K562 (cell line): ENCODE data around the gene API5. TPM values are rescaled to one million over a fixed set of nuclear protein-coding genes. Genes with fewer than 3 reads are reported as not detected.

Experiments used
- ARID3A ChIP-seq: IDR thresholded peaks from 2 replicates; pipeline ENCODE4 v1.6.1; 2012; ENCODE audit warnings: low read depth, low read length, improper control_type of control experiment, borderline replicate concordance
- ARID3B ChIP-seq: fragments of 250-450 bp; sonication (Bioruptor Pico); IDR thresholded peaks from 2 replicates; pipeline ENCODE4 v1.4.0; 2020; ENCODE audit warnings: borderline replicate concordance
- CREB5 ChIP-seq: fragments of 250-450 bp; sonication (Bioruptor Pico); IDR thresholded peaks from 2 replicates; pipeline ENCODE4 v1.5.0; 2020; ENCODE audit warnings: mild to moderate bottlenecking
- HNRNPL ChIP-seq: fragments of 200-400 bp; formaldehyde crosslinking; IDR thresholded peaks from 2 replicates; pipeline ENCODE4 v1.6.1; 2017; ENCODE audit warnings: low read depth, mild to moderate bottlenecking, low read length
- MAFG ChIP-seq: fragments of 450-650 bp; conservative IDR thresholded peaks from 2 replicates; pipeline ENCODE4 v1.6.1; 2016; ENCODE audit warnings: missing genetic modification characterization, missing compliant biosample characterization
- POLR2G ChIP-seq: fragments of 200-400 bp; formaldehyde crosslinking; IDR thresholded peaks from 2 replicates; pipeline ENCODE4 v1.6.1; 2017; ENCODE audit warnings: low read depth, mild to moderate bottlenecking, antibody characterized with exemption, low read length, moderate library complexity
- SMAD3 ChIP-seq: fragments of 450-650 bp; formaldehyde crosslinking; conservative IDR thresholded peaks from 2 replicates; pipeline ENCODE4 v1.4.0; 2020; ENCODE audit warnings: mild to moderate bottlenecking
- STAT5A ChIP-seq: IDR thresholded peaks from 2 replicates; pipeline ENCODE4 v1.6.1; 2012; ENCODE audit warnings: low read length, inconsistent platforms, borderline replicate concordance
- TEAD4 ChIP-seq, 2 experiments: sonication (generic) in 1 of 2; formaldehyde crosslinking in 1 of 2; IDR thresholded peaks; 2 replicates each; pipeline versions ENCODE4 v1.6.1 to v1.8.0; 2012 to 2022; ENCODE audit warnings: borderline replicate concordance in 1 of 2, inconsistent platforms in 1 of 2, low read length in 1 of 2, mild to moderate bottlenecking in 1 of 2, missing genetic modification reagents in 1 of 2
- ZFP30 ChIP-seq: fragments of 250-450 bp; sonication (Bioruptor Pico); IDR thresholded peaks from 2 replicates; pipeline ENCODE4 v1.8.0; 2022; ENCODE audit warnings: moderate library complexity, mild to moderate bottlenecking, inconsistent platforms, borderline replicate concordance
- ZFP91 ChIP-seq: sonication (generic); formaldehyde crosslinking; IDR thresholded peaks from 2 replicates; pipeline ENCODE4 v1.8.0; 2022; ENCODE audit warnings: mild to moderate bottlenecking, missing genetic modification reagents
- ZFX ChIP-seq: sonication (generic); formaldehyde crosslinking; IDR thresholded peaks from 2 replicates; pipeline ENCODE4 v1.8.0; 2022; ENCODE audit warnings: mild to moderate bottlenecking, missing genetic modification reagents, moderate library complexity
- ZNF384 ChIP-seq: IDR thresholded peaks from 2 replicates; pipeline ENCODE4 v1.6.1; 2012; ENCODE audit warnings: low read depth, low read length, improper control_type of control experiment
- ZNF551 ChIP-seq: fragments of 250-450 bp; sonication (Bioruptor Pico); IDR thresholded peaks from 2 replicates; pipeline ENCODE4 v1.5.0; 2021; ENCODE audit warnings: mild to moderate bottlenecking, moderate library complexity
- ZNF717 ChIP-seq: fragments of 250-450 bp; sonication (Bioruptor Pico); IDR thresholded peaks from 2 replicates; pipeline ENCODE4 v1.5.0; 2021
- polyA plus RNA-seq, 8 experiments: library from polyadenylated mRNA; depleted of rRNA in 4 of 8; stranded (reverse) in 5 of 8; unstranded in 3 of 8; fragments of >200 nt; fragmentation: Nextera tagmentation in 2 of 8; fragmentation: Illumina TruSeq in 1 of 8; extraction: Ambion mirVana in 2 of 8; extraction: Trizol in 1 of 8; gene quantifications; 2 replicates each; pipeline versions ENCODE4 v1.2.1 to v1.2.3, GENCODE V29; 2011 to 2014; ENCODE audit warnings: inconsistent platforms in 1 of 8, missing spikeins in 1 of 8
- total RNA-seq, 7 experiments: library from RNA; depleted of rRNA in 6 of 7; stranded (reverse); fragments of >200 nt in 6 of 7; fragmentation: Illumina TruSeq in 2 of 7; extraction: Trizol in 2 of 7; gene quantifications; 2 replicates each; pipeline versions ENCODE4 v1.2.1 to v1.2.3, GENCODE V29; 2011 to 2021; ENCODE audit warnings: low replicate concordance in 1 of 7

Gene API5
- total and polyA plus RNA-seq, 9 of the 15 experiments (the other 6 are each of a cell fraction or from before 2014, with no cell fraction given), result 59.8 to 146 (median 123) TPM

- peak; percentile 99 for TF ChIP-seq POLR2G
- no peak for TF ChIP-seq ZFP30 (CRISPR knock-in tag)
- 0 out of 2 replicates have a peak, but pooled peaks have one; percentile 40 for TF ChIP-seq ZNF717 (CRISPR knock-in tag)
- no peak for TF ChIP-seq ARID3B (CRISPR knock-in tag)
- TF ChIP-seq ZFP91, result no peak
- no peak for TF ChIP-seq ZNF384
- no peak for TF ChIP-seq STAT5A
- no peak; the same call in 1 of the 2 replicates for TF ChIP-seq TEAD4 (IDR thresholded peaks at IDR 0.05; ENCODE audit: low read length)
- TF ChIP-seq TEAD4 (CRISPR knock-in tag; IDR thresholded peaks at IDR 0.05; ENCODE audit: borderline replicate concordance), result no peak
- no peak for TF ChIP-seq ZNF551 (CRISPR knock-in tag)
- TF ChIP-seq ARID3A, result no peak
- TF ChIP-seq ZFX (CRISPR knock-in tag), result peak; percentile 96
- TF ChIP-seq CREB5 (CRISPR knock-in tag), result no peak
- 0 out of 2 replicates have a peak, but pooled peaks have one; percentile 16 for TF ChIP-seq SMAD3 (CRISPR knock-in tag)
- peak; percentile 86 for TF ChIP-seq HNRNPL
- TF ChIP-seq MAFG (tag), result no peak
Measured at GRCh38 chr11:43358801-43359421, 47.1 kb downstream of the API5 start, which contains the start of gene TTC17 (continued).
